Spleen (tissue), 11 donors: ENCODE results near the gene SLC7A6OS. TPM values are rescaled to one million over a fixed set of nuclear protein-coding genes. Genes with fewer than 3 reads are reported as not detected.

Experiments used
- DNase-seq: peaks from one replicate; pipeline ENCODE4 v3.0.0-alpha.2; 2020
- H3K27ac ChIP-seq, 8 donors: fragments of 200-600 bp; sonication (generic) in 7 of 8; 1 replicate in 4 of 8; 2 replicates in 4 of 8; pipeline versions ENCODE4 v1.5.0 to v1.8.0; 2016 to 2021; ENCODE audit warnings: inconsistent platforms in 4 of 8, mild to moderate bottlenecking in 4 of 8, moderate library complexity in 1 of 8
- H3K27me3 ChIP-seq, 7 donors: fragments of 200-600 bp; sonication (generic) in 6 of 7; replicated peaks in 1 of 7; 1 replicate in 4 of 7; 2 replicates in 3 of 7; pipeline versions ENCODE4 v1.5.0 to v1.8.0; 2016 to 2021; ENCODE audit warnings: inconsistent platforms in 3 of 7, mild to moderate bottlenecking in 1 of 7
- H3K36me3 ChIP-seq, 6 donors: fragments of 200-600 bp; sonication (generic) in 5 of 6; 1 replicate in 4 of 6; 2 replicates in 2 of 6; pipeline versions ENCODE4 v1.5.0 to v1.8.0; 2016 to 2021; ENCODE audit warnings: inconsistent platforms in 2 of 6
- H3K4me1 ChIP-seq, 6 donors: fragments of 200-600 bp; sonication (generic) in 5 of 6; 1 replicate in 3 of 6; 2 replicates in 3 of 6; pipeline versions ENCODE4 v1.5.0 to v1.8.0; 2016 to 2021; ENCODE audit warnings: inconsistent platforms in 3 of 6
- H3K4me3 ChIP-seq, 8 donors: fragments of 200-600 bp; sonication (generic) in 7 of 8; 1 replicate in 4 of 8; 2 replicates in 4 of 8; pipeline versions ENCODE4 v1.5.0 to v1.8.0; 2016 to 2021; ENCODE audit warnings: inconsistent platforms in 4 of 8, mild to moderate bottlenecking in 4 of 8, moderate library complexity in 2 of 8
- H3K9me3 ChIP-seq, 8 donors: fragments of 200-600 bp; sonication (generic) in 7 of 8; 1 replicate in 4 of 8; 2 replicates in 4 of 8; pipeline versions ENCODE4 v1.5.0 to v1.8.0; 2016 to 2021; ENCODE audit warnings: inconsistent platforms in 4 of 8
- CTCF ChIP-seq, 11 experiments: fragments of 200-600 bp in 7 of 11; fragments of 450-650 bp in 4 of 11; sonication (generic) in 4 of 11; IDR thresholded peaks in 8 of 11; conservative IDR thresholded peaks in 3 of 11; 1 replicate in 7 of 11; 2 replicates in 4 of 11; pipeline versions ENCODE4 v1.4.0 to v1.8.0; 2016 to 2021; ENCODE audit warnings: antibody characterized with exemption in 11 of 11, inconsistent platforms in 4 of 11, mild to moderate bottlenecking in 1 of 11
- POLR2A ChIP-seq, 3 donors: fragments of 450-650 bp; IDR thresholded peaks; one replicate each; pipeline ENCODE4 v1.5.1; 2017; ENCODE audit warnings: antibody characterized with exemption in 3 of 3, mild to moderate bottlenecking in 1 of 3
- POLR2AphosphoS5 ChIP-seq, 3 donors: sonication (generic); formaldehyde crosslinking; IDR thresholded peaks; one replicate each; pipeline ENCODE4 v1.5.1; 2017; ENCODE audit warnings: antibody characterized with exemption in 3 of 3
- WGBS, 5 donors: extraction: QIAGEN DNeasy Blood & Tissue Kit in 3 of 5; methylation state at CpG; one replicate each; pipeline versions ENCODE4 v1.1.5 to v1.1.7; 2013 to 2018; 5-methylcytosine and 5-hydroxymethylcytosine counted together
- intact Hi-C: fragments of 100-400 bp; cut with DNase I; formaldehyde crosslinking; loops from one replicate; pipeline ENCODE4 v1.15.0; 2023; ENCODE audit warnings: low total_unique reads
- polyA plus RNA-seq, 3 donors: library from polyadenylated mRNA; stranded (reverse); fragments of 200-250 nt; gene quantifications; one replicate each; pipeline ENCODE4 v1.2.1, GENCODE V29; 2013
- total RNA-seq, 7 donors: library from RNA; depleted of rRNA in 3 of 7; stranded (reverse); fragments of >200 nt in 3 of 7; fragmentation: NEBNext Ultra II Directional in 4 of 7; extraction: Animal tissue kit (Norgen Biotek cat#: 25700) in 4 of 7; gene quantifications; one replicate each; pipeline versions ENCODE4 v1.1.0 to v1.2.1, GENCODE V29; 2016 to 2021
- donor health status: healthy with polysubstance abuse.
- donor health status: DM: no; HTN: no; CAD: no; lungs with moderate emphysema.
- donor health status: DM: no; HTN: no; CAD: no.
- donor health status: Bipolar disorder and iron deficiency.
- donor health status: healthy.
- donor health status: DM: no; HTN: no; CAD: no.
- donor health status: DM: yes; HTN: yes; CAD: no.

Gene SLC7A6OS
- total and polyA plus RNA-seq, 10 donors, result 7.5 to 30.6 (median 23.5) TPM

- no peak overlapping the region for H3K27ac ChIP-seq
- no peak for DNase-seq
- H3K36me3 ChIP-seq, result peaks cover 0 to 85% (median 50%) of the 10 kb centered on the region in 6 donors
- H3K4me1 ChIP-seq, result peaks cover 20 to 40% (median 34%) of the 10 kb centered on the region in 6 donors
- H3K9me3 ChIP-seq, result no peaks in the 10 kb centered on the region
- intact Hi-C loops, result no loop called here
- TF ChIP-seq POLR2A (IDR thresholded peaks at IDR 0.05), result no peak
- TF ChIP-seq POLR2AphosphoS5 (IDR thresholded peaks at IDR 0.05), result peak in 1 of 3 donors; percentile 34
- no peak for TF ChIP-seq CTCF (IDR thresholded peaks at IDR 0.05 in 8 of 11, conservative IDR thresholded peaks at IDR 0.05 in 3 of 11)
- H3K27me3 ChIP-seq, result no peaks in the 10 kb centered on the region
- H3K4me3 ChIP-seq, result no peak overlapping the region
- WGBS, 5 donors, result 79 to 87% (median 83%) methylated on average over 4 to 11 of the region's 11 CpGs
Measured at GRCh38 chr16:68357923-68358322, 47.2 kb upstream of the SLC7A6OS start.

GRCh38 chr16:68357521-68357922 is 46.8 kb upstream of the SLC7A6OS start:
- DNase-seq, result no peak

GRCh38 chr16:68356919-68357286 is 46.2 kb upstream of the SLC7A6OS start:
- no peak for DNase-seq
- Histone ChIP-seq H3K27ac (peak overlapping the region in 2 of 8 donors; percentile 24 to 28), H3K4me1 (peaks cover 20 to 40% (median 34%) of the 10 kb centered on the region in 6 donors), H3K4me3 (peak overlapping the region in 1 of 8 donors; percentile 51), H3K36me3 (peaks cover 0 to 95% (median 59%) of the 10 kb centered on the region in 6 donors), H3K27me3 (no peaks in the 10 kb centered on the region), H3K9me3 (no peaks in the 10 kb centered on the region)
- no peak for TF ChIP-seq CTCF (IDR thresholded peaks at IDR 0.05 in 8 of 11, conservative IDR thresholded peaks at IDR 0.05 in 3 of 11)
- TF ChIP-seq POLR2A (IDR thresholded peaks at IDR 0.05), result no peak
- no peak for TF ChIP-seq POLR2AphosphoS5 (IDR thresholded peaks at IDR 0.05)
- intact Hi-C loops, result no loop called here
- 71 to 83% (median 76%) methylated on average over 4 to 5 of the region's 5 CpGs for WGBS, 5 donors

More at GRCh38 chr16:68357521-68357922, 46.8 kb upstream of the SLC7A6OS start:
- Histone ChIP-seq H3K27me3 (no peaks in the 10 kb centered on the region), H3K9me3 (no peaks in the 10 kb centered on the region), H3K27ac (no peak overlapping the region), H3K4me3 (no peak overlapping the region), H3K4me1 (peaks cover 20 to 40% (median 34%) of the 10 kb centered on the region in 6 donors), H3K36me3 (peaks cover 0 to 89% (median 53%) of the 10 kb centered on the region in 6 donors)
- intact Hi-C loops, result no loop called here
- TF ChIP-seq CTCF (IDR thresholded peaks at IDR 0.05 in 8 of 11, conservative IDR thresholded peaks at IDR 0.05 in 3 of 11) (no peak), POLR2A (IDR thresholded peaks at IDR 0.05) (no peak), POLR2AphosphoS5 (IDR thresholded peaks at IDR 0.05) (no peak)
- WGBS, 5 donors, result 88 to 93% (median 91%) methylated on average over 9 of the region's 9 CpGs; no CpG with 5 or more reads in 1 of the 5 donors

- H3K27ac ChIP-seq, result peak overlapping the region in 2 of 8 donors; percentile 24 to 28
- no peaks in the 10 kb centered on the region for H3K9me3 ChIP-seq
- DNase-seq, result no peak
- H3K4me1 ChIP-seq, result peaks cover 20 to 40% (median 34%) of the 10 kb centered on the region in 6 donors
- H3K36me3 ChIP-seq, result peaks cover 0 to 100% (median 63%) of the 10 kb centered on the region in 6 donors
- H3K4me3 ChIP-seq, result peak overlapping the region in 2 of 8 donors; percentile 3 to 51
- no peaks in the 10 kb centered on the region for H3K27me3 ChIP-seq
- peak; percentile 51 to 68 (median 53) for TF ChIP-seq POLR2AphosphoS5 (IDR thresholded peaks at IDR 0.05)
- TF ChIP-seq POLR2A (IDR thresholded peaks at IDR 0.05), result no peak
- peak in 2 of 11 experiments; percentile 14 to 25 for TF ChIP-seq CTCF (IDR thresholded peaks at IDR 0.05 in 8 of 11, conservative IDR thresholded peaks at IDR 0.05 in 3 of 11)
- intact Hi-C loops, result no loop called here
- WGBS, 5 donors, result 22 to 46% (median 22%) methylated on average over 15 to 28 of the region's 28 CpGs
Measured at GRCh38 chr16:68356249-68356918, 45.6 kb upstream of the SLC7A6OS start.
